OCI-LY7 (cell line): Measurements from ENCODE around the gene DTNB.

Experiments used
- CTCF ChIP-seq: fragments of 200-600 bp; sonication (generic); conservative IDR thresholded peaks from 2 replicates; pipeline ENCODE4 v1.5.1; 2014; ENCODE audit warnings: mild to moderate bottlenecking, antibody characterized with exemption, low read length, moderate library complexity, mixed read lengths
- EZH2phosphoT487 ChIP-seq: fragments of 200-600 bp; sonication (generic); IDR thresholded peaks from 2 replicates; pipeline ENCODE4 v1.6.1; 2018; ENCODE audit warnings: low read depth, borderline replicate concordance, mild to moderate bottlenecking, mixed run types, antibody characterized with exemption, low read length, moderate library complexity, mixed read lengths

DNA sequence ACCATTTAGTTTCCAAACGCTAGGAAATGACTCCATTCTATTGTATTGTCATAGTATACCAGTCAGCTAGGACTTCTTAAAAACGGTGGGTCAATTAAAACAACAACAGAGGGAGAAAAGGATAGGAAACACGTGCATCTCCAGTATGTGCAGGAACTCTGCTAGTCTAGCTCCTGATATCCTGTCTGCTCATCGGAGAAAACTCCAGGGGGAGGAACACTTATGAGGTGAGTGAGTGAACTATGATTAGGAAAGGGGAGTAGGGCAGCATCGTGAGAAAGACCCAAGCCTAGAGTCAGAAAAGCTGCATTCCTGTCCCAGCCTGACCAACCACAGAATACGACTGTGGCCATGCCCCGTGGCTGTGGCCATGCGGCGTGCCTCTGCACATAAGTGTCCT is 34.2 kb downstream of the DTNB start:
- TF ChIP-seq CTCF (no peak), EZH2phosphoT487 (no peak)
